B cell (primary cell): ENCODE data around the gene AHNAK. TPM values are rescaled to one million over a fixed set of nuclear protein-coding genes. Genes with fewer than 3 reads are reported as not detected.

Source experiments
- ATAC-seq: fragments of 200-7000 bp; cut with Tn5 transposase; one replicate; pipeline ENCODE4 v1.10.0; 2021; ENCODE audit warnings: low read depth, mild to moderate bottlenecking, moderate number of reproducible peaks, moderate library complexity
- CTCF ChIA-PET: fragments of 350-600 bp; sonication (Branson Sonifier 250); formaldehyde crosslinking; loops from one replicate; lab custom pipeline; 2021; ENCODE audit warnings: antibody characterized with exemption, inconsistent platforms; lab: Charles Lee
- POLR2A ChIA-PET: fragments of 350-600 bp; sonication (Branson Sonifier 250); formaldehyde crosslinking; loops from one replicate; lab custom pipeline; 2021; ENCODE audit warnings: antibody characterized with exemption; lab: Charles Lee
- DNase-seq: peaks from one replicate; pipeline ENCODE4 v3.0.0; 2013
- H2AFZ ChIP-seq: 2 replicates; pipeline ENCODE4 v1.6.1; 2012; ENCODE audit warnings: mild to moderate bottlenecking, low read depth, low read length; ENCODE audit not compliant: insufficient read depth, poor library complexity, severe bottlenecking
- H3K27ac ChIP-seq, 2 donors: 1 replicate in 1 of 2; 2 replicates in 1 of 2; pipeline ENCODE4 v1.5.1; 2012 to 2013; ENCODE audit warnings: low read length in 2 of 2, mild to moderate bottlenecking in 2 of 2, moderate library complexity in 1 of 2
- H3K27me3 ChIP-seq, 4 experiments: fragments of 200-600 bp in 1 of 4; sonication (generic) in 1 of 4; replicated peaks in 1 of 4; 1 replicate in 2 of 4; 2 replicates in 2 of 4; pipeline versions ENCODE4 v1.6.1 to v1.7.0; 2013 to 2016; ENCODE audit warnings: low read length in 3 of 4, mild to moderate bottlenecking in 2 of 4, mixed read lengths in 1 of 4, moderate library complexity in 1 of 4; ENCODE audit not compliant: insufficient read depth in 4 of 4, control insufficient read depth in 3 of 4; ENCODE audit errors: control extremely low read depth in 1 of 4
- H3K36me3 ChIP-seq, 2 experiments: replicated peaks in 1 of 2; 1 replicate in 1 of 2; 2 replicates in 1 of 2; pipeline versions ENCODE4 v1.6.1 to v1.7.1; 2013; ENCODE audit warnings: low read length in 1 of 2; ENCODE audit not compliant: insufficient read depth in 2 of 2, control insufficient read depth in 1 of 2; ENCODE audit errors: control extremely low read depth in 1 of 2, extremely low read depth in 1 of 2
- H3K4me1 ChIP-seq, 2 donors: fragments of 200-600 bp in 1 of 2; sonication (generic) in 1 of 2; 1 replicate in 1 of 2; 2 replicates in 1 of 2; pipeline versions ENCODE4 v1.5.1 to v1.6.1; 2013 to 2017; ENCODE audit warnings: low read length in 2 of 2; ENCODE audit not compliant: control insufficient read depth in 2 of 2, insufficient read depth in 2 of 2
- H3K4me2 ChIP-seq: replicated peaks from 2 replicates; pipeline ENCODE3; 2012; ENCODE audit warnings: mild to moderate bottlenecking, low read depth, low read length; ENCODE audit not compliant: poor library complexity, severe bottlenecking
- H3K4me3 ChIP-seq, 5 experiments: fragments of 200-600 bp in 1 of 5; sonication (generic) in 1 of 5; 1 replicate in 3 of 5; 2 replicates in 2 of 5; pipeline versions ENCODE4 v1.5.1 to v1.7.0; 2011 to 2016; ENCODE audit warnings: low read length in 4 of 5, mild to moderate bottlenecking in 4 of 5, low read depth in 2 of 5, control low read depth in 1 of 5, moderate library complexity in 1 of 5; ENCODE audit not compliant: insufficient read depth in 1 of 5; ENCODE audit errors: control extremely low read depth in 1 of 5, extremely low read depth in 1 of 5
- H3K79me2 ChIP-seq: fragments of 200-600 bp; sonication (generic); one replicate; pipeline ENCODE4 v1.6.0; 2016; ENCODE audit warnings: low read length; ENCODE audit not compliant: control insufficient read depth, insufficient read depth
- H3K9ac ChIP-seq: fragments of 200-600 bp; sonication (generic); 2 replicates; pipeline ENCODE4 v1.6.1; 2017; ENCODE audit warnings: mild to moderate bottlenecking, low read length, moderate library complexity
- H3K9me3 ChIP-seq, 3 donors: one replicate each; pipeline versions ENCODE4 v1.6.1 to v1.7.1; 2013; ENCODE audit warnings: low read length in 2 of 3; ENCODE audit not compliant: control insufficient read depth in 2 of 3, insufficient read depth in 1 of 3; ENCODE audit errors: control extremely low read depth in 1 of 3
- H4K20me1 ChIP-seq: 2 replicates; pipeline ENCODE4 v1.6.0; 2012; ENCODE audit warnings: mild to moderate bottlenecking, low read length; ENCODE audit not compliant: insufficient read depth, control insufficient read depth, poor library complexity, severe bottlenecking
- H3K27ac Mint-ChIP-seq: one replicate; pipeline ENCODE4 v1.8.0; 2021; ENCODE audit warnings: mixed read lengths
- H3K27me3 Mint-ChIP-seq: one replicate; pipeline ENCODE4 v1.8.0; 2021; ENCODE audit warnings: mixed read lengths
- H3K4me1 Mint-ChIP-seq: one replicate; pipeline ENCODE4 v1.8.0; 2021; ENCODE audit warnings: mixed read lengths
- H3K4me3 Mint-ChIP-seq: one replicate; pipeline ENCODE4 v1.8.0; 2021; ENCODE audit warnings: mixed read lengths
- H3K9me3 Mint-ChIP-seq: one replicate; pipeline ENCODE4 v1.8.0; 2022; ENCODE audit warnings: mixed read lengths; ENCODE audit not compliant: insufficient read depth
- EZH2 ChIP-seq: IDR thresholded peaks from 2 replicates; pipeline ENCODE4 v1.6.1; 2012; ENCODE audit warnings: borderline replicate concordance, low read depth, mild to moderate bottlenecking, moderate library complexity, low read length; ENCODE audit not compliant: insufficient read depth, poor library complexity, severe bottlenecking
- WGBS: methylation state at CpG from one replicate; pipeline ENCODE4 v1.1.5; 2013; ENCODE audit warnings: missing lambda C conversion rate; ENCODE audit not compliant: insufficient coverage; 5-methylcytosine and 5-hydroxymethylcytosine counted together
- intact Hi-C: fragments of 100-400 bp; cut with micrococcal nuclease; formaldehyde crosslinking; loops from one replicate; pipeline ENCODE4 v1.10.0; 2022
- polyA plus RNA-seq: library from polyadenylated mRNA; depleted of rRNA; stranded (reverse); fragments of >200 nt; gene quantifications from 2 replicates; pipeline ENCODE4 v1.2.3, GENCODE V29; 2012
- total RNA-seq, 2 donors: library from RNA; stranded (reverse); fragments of 120-200 nt in 1 of 2; gene quantifications; 1 replicate in 1 of 2; 2 replicates in 1 of 2; pipeline versions ENCODE4 v1.2.3 to v1.2.4, GENCODE V29; 2013 to 2022
- TF ChIP-seq, protein P1 (sequence below): fragments of 200-600 bp; IDR thresholded peaks from one replicate; pipeline ENCODE4 v1.8.0; 2022; ENCODE audit warnings: antibody characterized with exemption, mild to moderate bottlenecking

Gene AHNAK
- total and polyA plus RNA-seq, 2 donors (not counting 1 experiment from before 2014, with no cell fraction given) = 63.7 to 229 TPM

DNA sequence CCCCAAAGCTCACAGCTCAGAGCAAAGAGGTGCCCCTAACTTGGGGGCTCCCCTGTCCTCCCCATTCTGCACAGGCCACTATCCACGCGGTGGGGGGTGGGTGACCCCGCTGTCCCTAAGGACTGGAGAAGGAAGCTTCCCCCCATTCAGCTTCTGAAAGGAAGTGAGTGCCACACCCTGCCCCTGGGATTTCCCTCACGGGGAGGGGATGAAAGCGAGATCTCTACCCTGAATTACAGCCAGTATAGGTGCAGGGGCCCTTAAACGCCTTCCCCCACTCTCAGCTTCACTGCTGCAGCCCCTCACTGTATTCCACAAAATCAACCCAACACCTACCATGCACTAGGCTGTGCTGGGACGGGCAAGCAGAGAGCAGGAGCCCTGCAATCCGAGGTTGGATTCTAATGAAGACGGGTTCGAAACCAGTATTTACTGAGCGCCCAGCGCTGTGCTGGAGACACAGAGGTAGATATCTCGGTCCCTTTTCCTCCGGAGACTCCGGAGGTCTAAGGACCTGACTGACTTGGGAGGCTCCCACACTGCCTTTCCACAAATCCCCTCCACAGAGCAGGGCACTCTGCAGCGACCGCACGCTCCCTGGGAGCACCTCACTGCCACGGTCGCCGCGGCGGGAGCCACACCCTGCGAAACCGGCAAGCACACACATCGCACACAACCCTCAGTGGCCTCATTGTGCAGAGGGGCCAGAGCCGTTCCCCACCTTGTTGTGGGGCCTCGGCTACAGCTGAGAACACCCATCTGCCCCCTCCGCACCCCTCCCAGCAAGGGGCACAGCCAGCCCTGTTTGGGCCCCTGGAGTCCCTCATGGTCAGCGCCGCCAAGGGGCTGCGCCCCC is 1.8 kb downstream of the AHNAK start:
- intact Hi-C loops = loop anchor here (5.0 kb wide), 2 partner anchors 47 to 48 kb away; partner anchors contain the start of gene TUT1
- ChIA-PET POLR2A (interaction anchor here (0.6 to 7.3 kb wide), 4 partner anchors 11 to 323 kb away, joined by 3 to 119 read pairs (median 7); partner anchors contain the start of gene SCGB1A1), CTCF (interaction anchor here (0.7 to 11.1 kb wide), 7 partner anchors 11 to 150 kb away, joined by 3 to 376 read pairs (median 19); partner anchors contain the start of gene TUT1)
- WGBS = 6% methylated on average over 29 of the region's 32 CpGs
- peak overlapping the region; percentile 97 for H3K27ac Mint-ChIP-seq
- ATAC-seq = no peak
- no peaks in the 10 kb centered on the region for H3K9me3 Mint-ChIP-seq
- Histone ChIP-seq H3K9me3 (no peaks in the 10 kb centered on the region), H3K4me1 (peaks cover 53 to 69% of the 10 kb centered on the region in 2 donors), H3K27ac (peak overlapping the region; percentile 91 to 94), H4K20me1 (peaks cover 56% of the 10 kb centered on the region), H3K27me3 (no peaks in the 10 kb centered on the region), H3K4me3 (peak overlapping the region; percentile 69 to 99 (median 93)), H3K79me2 (peaks cover 72% of the 10 kb centered on the region), H3K36me3 (no peaks in the 10 kb centered on the region), H3K9ac (peak overlapping the region; percentile 98), H3K4me2 (peak overlapping the region; percentile 97), H2AFZ (peak overlapping the region; percentile 11)
- peaks cover 72% of the 10 kb centered on the region for H3K4me1 Mint-ChIP-seq
- H3K27me3 Mint-ChIP-seq = no peaks in the 10 kb centered on the region
- TF ChIP-seq, protein P1, sequence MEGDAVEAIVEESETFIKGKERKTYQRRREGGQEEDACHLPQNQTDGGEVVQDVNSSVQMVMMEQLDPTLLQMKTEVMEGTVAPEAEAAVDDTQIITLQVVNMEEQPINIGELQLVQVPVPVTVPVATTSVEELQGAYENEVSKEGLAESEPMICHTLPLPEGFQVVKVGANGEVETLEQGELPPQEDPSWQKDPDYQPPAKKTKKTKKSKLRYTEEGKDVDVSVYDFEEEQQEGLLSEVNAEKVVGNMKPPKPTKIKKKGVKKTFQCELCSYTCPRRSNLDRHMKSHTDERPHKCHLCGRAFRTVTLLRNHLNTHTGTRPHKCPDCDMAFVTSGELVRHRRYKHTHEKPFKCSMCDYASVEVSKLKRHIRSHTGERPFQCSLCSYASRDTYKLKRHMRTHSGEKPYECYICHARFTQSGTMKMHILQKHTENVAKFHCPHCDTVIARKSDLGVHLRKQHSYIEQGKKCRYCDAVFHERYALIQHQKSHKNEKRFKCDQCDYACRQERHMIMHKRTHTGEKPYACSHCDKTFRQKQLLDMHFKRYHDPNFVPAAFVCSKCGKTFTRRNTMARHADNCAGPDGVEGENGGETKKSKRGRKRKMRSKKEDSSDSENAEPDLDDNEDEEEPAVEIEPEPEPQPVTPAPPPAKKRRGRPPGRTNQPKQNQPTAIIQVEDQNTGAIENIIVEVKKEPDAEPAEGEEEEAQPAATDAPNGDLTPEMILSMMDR = no peak
- TF ChIP-seq EZH2 = no peak
- peak overlapping the region; percentile 97 for H3K4me3 Mint-ChIP-seq
- peak; percentile 64 for DNase-seq
